Effector CD8-positive, alpha-beta T cell (primary cell): ENCODE data around the gene PIGB.
"Not testable (repeated sequence)": the region's sequence is repeated elsewhere in the genome, so short reads cannot be mapped to it uniquely, and the experiment has no call there.

Source experiments
- DNase-seq: peaks from one replicate; lab custom pipeline; 2025; lab: John Stamatoyannopoulos, UW

Gene PIGB

GRCh38 chr15:55379095-55379494, 60.1 kb downstream of the PIGB start:
- no peak for DNase-seq

- DNase-seq = no peak
Measured at GRCh38 chr15:55381595-55381994, 62.6 kb downstream of the PIGB start.

GRCh38 chr15:55383687-55384086, 64.7 kb downstream of the PIGB start:
- no peak for DNase-seq

GRCh38 chr15:55387027-55387426, 68.0 kb downstream of the PIGB start:
- DNase-seq = no peak

GRCh38 chr15:55389264-55389607, 70.2 kb downstream of the PIGB start:
- no peak for DNase-seq

GRCh38 chr15:55394694-55395093, 75.7 kb downstream of the PIGB start:
- no peak for DNase-seq

- DNase-seq = no peak
Measured at GRCh38 chr15:55398243-55398642, 79.2 kb downstream of the PIGB start.

GRCh38 chr15:55400050-55400449, 81.0 kb downstream of the PIGB start:
- not testable (repeated sequence) for DNase-seq

- DNase-seq = no peak
Measured at GRCh38 chr15:55401786-55402246, 82.8 kb downstream of the PIGB start.

- DNase-seq = no peak
Measured at GRCh38 chr15:55402707-55403106, 83.7 kb downstream of the PIGB start.

- no peak for DNase-seq
Measured at GRCh38 chr15:55403531-55403930, 84.5 kb downstream of the PIGB start.
